SH-SY5Y (cell line): ENCODE data around the gene SERINC3.

Experiments
- GATA2 ChIP-seq: IDR thresholded peaks from 2 replicates; pipeline ENCODE4 v1.6.1; 2011; ENCODE audit warnings: mild to moderate bottlenecking, low read depth, low read length
- GATA3 ChIP-seq: IDR thresholded peaks from 2 replicates; pipeline ENCODE4 v1.6.1; 2011; ENCODE audit warnings: low read depth, mild to moderate bottlenecking, low read length, moderate library complexity

DNA sequence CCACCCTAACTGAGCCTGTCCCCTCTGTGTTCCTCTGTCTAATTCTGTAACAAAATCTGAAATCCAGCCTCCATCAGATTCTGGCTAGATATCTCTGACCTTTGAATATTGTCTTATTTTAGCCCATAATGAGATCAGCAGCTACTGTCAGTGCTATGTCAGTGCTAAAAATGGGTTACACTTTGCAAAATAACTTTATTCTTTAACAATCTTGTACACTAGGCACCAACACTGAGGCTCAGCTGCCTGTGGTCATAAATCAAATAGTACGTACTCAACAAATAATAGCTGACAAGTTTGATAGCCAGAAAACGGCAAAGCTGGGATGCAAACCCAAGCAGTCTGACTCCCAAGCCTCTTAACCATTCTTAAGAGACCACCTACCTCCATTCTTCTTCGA, 24.1 kb downstream of the SERINC3 start:
- no peak for TF ChIP-seq GATA2
- TF ChIP-seq GATA3, result no peak
